NOMO-1 treated with dmso at 0.1 percent for 144 hours (cell line): ENCODE results near the gene MYT1.

Experiments used
- DNase-seq: peaks from one replicate; lab custom pipeline; 2025; ENCODE audit not compliant: unreplicated experiment; lab: John Stamatoyannopoulos, UW

Gene MYT1

DNA sequence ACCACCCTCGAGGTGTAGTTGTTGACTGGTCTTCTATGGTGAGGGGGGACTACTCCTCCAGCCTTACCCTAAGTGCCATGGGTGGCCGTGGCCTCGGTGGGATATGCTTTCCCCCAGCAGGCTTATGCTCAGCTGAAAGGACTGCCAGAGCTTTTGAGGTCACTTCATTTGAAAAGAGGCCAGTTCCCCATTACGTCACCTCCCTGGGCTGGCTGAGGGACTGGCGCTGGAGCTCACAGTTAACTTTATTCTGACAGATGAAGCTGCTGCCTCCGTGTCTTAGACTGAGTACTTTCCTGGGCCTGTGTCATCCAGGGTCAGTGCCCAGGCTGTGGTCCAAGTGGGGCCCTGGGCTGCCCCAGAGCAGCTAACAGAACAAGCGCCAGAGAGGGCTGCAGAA, 48.5 kb downstream of the MYT1 start:
- DNase-seq: no peak

DNA sequence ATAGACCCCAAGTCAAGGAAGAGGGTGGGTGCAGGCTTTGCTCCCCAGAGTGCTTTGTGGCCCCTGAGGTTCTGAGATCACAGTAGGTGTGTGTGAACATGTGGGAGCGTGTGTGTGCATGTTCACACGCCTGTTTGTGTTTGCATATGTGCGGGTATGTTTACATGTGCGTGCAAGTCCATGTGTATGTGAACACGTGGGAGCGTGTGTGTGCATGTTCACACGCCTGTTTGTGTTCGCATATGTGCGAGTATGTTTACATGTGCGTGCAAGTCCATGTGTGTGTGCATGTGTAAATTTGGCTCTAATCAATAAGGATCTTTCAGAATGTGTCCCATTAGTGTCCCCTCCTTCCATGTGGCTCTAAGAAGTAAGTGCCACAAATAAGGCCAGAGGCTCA, 49.9 kb downstream of the MYT1 start:
- DNase-seq: no peak

DNA sequence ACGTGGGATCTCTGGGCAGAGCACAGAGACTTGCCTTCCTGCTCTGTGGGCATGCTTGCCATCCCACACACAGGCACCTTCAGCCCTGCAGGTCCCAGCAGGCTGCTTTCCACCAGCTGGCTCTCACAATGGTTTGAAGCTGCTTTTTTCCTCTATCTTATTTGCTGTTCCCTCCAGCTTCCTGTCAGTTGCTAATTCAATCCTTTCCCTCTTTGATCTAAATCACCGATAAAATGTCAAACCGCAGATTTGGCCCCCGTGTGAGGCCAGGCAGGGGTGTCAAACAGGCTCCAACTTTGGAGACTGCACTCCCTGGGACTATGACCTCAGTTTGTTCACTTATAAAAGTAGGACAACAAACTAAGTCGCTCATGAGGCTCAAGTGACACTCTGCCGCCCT, 50.7 kb downstream of the MYT1 start:
- no peak for DNase-seq

DNA sequence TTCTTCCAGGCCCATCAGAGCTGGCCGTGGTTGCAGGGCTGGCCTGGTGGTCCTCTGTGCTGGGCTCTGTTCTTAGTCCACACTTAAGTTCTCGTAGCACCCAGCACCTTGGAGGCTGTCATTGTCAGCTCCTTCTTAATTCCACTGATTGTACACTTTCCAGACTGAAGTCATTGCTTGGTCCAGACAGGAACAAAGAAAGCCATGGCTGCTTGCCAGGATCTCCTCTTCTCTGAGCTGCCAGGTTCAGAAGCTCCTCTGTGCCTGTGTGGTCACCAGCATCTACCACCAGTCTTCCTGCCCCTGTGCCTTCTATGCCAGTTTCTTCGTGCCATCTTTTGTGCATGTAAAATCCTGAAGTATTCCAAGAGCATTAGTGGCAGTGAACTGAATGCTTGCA, 51.8 kb downstream of the MYT1 start:
- no peak for DNase-seq

DNA sequence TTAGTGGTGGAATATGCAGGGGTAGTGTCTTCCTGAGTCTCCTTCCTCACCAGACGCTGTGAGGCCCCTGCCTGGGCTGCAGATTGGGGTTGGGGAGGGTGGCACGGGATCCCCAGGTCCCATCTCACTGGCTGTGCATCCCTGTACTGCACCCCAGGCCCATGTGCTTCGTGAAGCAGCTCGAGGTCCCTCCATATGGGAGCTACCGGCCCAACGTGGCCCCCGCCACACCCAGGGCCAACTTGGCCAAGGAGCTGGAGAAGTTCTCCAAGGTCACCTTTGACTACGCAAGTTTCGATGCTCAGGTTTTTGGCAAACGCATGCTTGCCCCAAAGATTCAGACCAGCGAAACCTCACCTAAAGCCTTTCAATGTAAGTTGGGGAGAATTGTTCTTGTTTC, 52.7 kb downstream of the MYT1 start:
- no peak for DNase-seq

DNA sequence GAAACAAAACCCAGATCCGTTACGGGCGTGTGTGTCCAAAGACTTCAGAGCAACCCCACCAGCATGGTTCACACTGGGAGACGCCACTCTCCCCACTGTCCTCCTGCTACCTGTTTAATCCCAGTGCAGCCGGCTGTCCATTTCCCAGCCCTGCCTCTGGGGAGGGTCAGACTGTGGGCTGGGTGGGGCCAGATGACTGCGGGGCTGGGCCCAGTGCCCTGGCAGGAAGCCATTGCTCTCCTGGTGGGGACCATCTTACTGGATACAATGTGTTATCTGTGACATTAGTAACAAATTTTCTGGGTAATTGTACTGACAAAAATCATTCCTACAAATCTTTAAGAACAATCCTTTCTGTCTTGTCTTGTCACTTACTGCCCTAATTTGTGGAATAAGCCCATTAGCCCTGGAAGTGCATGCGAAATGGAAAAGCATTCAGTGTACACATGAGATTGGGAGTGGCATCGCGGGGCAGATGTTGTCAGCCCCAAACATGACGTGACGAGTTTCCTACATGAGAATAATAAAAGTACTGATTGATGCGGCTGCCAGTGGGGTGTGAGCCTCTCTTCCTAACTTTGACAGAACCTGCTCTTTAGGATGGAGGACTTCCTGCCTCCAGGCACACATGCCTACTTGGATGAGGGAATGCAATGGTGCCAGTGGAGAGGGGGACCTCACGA, 53.4 kb downstream of the MYT1 start:
- no peak for DNase-seq

DNA sequence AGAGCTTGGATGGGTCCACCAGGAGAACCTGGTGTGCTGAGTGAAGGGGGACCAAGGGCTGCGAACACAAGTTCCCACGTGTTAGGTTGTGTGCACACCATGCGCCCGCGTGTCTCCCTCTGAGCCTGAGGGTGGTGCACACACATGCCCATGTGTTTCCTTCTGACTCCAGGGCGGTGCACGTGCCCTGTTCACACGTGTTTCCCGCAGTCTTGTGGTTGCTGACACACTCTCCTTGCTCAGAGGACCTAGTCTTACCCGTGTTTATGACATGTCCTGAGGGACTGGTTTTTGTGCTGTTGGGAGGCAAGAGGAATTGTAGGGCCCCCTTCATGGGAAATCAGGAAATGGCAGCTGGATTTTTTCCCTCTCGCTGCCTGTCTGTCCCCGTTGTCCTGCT, 55.0 kb downstream of the MYT1 start:
- no peak for DNase-seq

DNA sequence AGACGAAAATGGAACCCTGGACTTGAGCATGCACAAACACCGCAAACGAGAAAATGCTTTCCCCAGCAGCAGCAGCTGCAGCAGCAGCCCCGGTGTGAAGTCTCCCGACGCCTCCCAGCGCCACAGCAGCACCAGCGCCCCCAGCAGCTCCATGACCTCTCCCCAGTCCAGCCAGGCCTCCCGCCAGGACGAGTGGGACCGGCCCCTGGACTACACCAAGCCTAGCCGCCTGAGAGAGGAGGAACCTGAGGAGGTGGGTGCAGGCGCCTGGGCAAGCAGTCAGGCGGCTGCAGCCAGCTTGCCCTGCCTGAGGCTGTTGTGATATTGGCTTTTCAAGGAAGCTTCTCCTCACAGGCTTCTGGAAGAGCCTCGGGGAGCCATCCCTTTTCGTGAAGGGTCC, 55.5 kb downstream of the MYT1 start:
- no peak for DNase-seq

DNA sequence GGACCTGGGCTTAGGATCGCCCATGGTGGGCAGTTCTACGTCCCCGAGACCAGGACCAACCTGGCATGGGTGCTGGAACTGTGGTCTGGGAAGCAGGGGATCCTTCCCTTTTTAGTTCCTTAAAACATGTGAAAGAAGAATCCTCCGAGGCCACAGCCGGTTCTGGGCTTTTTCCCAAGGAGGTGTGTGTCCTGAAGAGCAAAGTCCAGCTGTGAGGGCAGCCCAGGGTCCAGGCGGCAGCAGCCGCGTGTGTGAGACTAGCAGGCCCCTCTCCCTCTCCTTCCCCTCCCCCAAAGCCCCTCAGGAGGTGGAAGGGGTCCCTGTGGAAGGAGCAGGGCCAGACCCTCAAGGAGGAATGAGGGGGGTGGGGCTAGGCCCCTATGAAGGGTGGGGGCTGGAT, 56.2 kb downstream of the MYT1 start:
- no peak for DNase-seq

DNA sequence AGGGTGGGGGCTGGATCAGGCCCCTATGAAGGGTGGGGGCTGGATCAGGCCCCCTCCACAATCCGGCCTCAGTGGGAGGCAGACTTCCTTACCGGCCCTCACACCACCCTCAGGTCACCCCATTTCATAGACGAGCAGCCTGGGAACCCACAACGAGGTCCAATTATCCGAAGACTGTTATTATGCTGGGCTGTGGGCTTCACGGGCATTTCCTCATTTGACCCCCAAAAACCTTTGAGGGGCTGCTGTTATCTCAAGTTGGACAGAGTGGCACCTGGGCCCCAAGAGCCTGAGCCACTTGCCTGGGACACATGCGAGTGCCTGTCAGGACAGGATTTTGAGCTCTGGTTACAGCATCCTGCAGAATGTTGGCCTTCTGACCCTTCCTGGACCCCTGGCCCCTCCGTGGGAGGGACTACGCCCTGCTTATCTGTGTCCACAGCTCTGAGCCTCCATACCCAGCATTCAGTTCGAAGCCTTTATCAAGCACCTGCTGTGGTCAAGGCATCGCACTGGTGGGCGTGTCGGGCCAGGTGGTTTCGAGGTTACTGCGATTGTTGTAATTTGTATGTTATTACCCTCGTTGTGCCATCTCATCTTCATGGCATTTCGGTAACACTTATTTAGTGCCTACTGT, 56.8 kb downstream of the MYT1 start:
- DNase-seq: no peak

DNA sequence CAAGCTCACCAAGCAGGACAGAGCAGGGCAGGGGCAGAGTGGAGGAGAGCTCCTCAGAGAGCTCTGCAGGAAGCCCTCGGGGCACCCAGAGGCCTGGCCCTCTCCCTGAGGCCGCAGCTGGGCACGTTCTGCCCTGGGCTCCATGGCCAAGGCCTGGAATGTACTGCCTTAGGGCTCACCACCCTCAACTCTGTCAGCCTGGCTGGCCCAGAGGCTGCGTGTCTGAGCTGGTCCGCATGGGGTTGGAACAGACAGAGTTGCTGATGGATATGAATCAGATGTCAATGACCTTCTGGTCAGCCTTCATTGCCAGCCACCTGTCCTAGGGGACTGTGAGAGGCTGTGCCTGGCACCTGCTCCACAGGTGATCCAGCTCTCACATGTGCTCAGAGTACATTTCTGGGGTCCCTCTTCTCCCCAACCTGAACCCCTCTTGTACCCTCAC, 58.1 kb downstream of the MYT1 start:
- DNase-seq: no peak

DNA sequence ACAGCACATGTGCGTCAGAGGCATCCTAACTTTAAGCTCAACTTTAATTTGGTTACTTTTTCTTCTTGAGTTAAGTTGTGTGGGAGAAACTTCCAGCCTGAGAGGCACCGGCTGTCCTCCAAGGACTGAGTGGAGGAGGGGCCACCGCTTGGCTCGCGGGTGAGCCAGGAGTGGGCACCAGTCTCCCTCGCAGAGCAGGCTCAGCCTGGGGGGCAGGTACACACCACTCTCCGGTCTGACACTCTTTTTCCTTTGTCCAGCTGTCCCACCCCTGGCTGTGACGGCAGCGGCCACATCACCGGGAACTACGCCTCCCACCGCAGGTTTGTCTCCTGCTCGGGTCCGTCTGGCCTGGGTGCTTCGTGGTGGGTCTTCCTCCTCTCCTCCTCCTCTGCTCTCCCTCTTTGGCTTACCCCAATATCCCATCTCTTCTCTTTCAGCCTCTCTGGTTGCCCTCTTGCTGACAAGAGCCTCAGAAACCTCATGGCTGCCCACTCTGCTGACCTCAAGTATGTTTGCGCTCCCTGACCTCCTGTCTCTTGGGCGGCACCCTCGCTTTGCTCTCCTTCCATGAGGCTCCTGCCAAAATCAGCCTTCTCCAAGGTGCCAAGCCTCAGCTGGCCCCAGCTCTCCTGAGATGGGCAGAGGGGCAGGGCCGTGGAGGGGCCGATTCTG, 58.7 kb downstream of the MYT1 start:
- DNase-seq: no peak

DNA sequence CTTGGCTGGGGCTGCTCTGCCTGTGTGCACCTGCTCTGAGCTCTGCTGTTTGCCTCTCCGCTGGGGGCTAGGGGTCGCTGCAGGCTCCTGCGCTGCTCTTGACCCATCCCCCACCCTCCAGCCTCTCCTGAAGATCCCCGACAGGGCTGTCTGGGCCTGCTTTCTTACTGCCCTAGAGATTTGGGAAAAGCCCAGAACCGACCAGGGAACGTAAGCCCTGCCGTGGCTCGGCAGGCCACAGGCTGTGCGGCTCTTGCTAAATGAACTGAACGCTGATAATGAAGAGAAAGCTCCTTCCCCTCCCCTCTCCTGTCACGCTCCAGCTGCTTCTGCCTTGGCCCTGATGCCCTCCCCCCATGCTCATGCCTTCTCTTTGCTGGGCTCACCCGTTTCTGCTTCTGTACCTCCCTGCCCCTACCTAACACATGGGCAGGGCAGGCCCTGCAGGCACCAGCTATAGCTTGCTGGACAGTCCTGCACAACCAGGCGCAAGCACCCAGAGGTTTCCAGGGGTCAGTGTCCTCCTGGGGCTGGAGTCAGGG, 59.3 kb downstream of the MYT1 start:
- DNase-seq: no peak

DNA sequence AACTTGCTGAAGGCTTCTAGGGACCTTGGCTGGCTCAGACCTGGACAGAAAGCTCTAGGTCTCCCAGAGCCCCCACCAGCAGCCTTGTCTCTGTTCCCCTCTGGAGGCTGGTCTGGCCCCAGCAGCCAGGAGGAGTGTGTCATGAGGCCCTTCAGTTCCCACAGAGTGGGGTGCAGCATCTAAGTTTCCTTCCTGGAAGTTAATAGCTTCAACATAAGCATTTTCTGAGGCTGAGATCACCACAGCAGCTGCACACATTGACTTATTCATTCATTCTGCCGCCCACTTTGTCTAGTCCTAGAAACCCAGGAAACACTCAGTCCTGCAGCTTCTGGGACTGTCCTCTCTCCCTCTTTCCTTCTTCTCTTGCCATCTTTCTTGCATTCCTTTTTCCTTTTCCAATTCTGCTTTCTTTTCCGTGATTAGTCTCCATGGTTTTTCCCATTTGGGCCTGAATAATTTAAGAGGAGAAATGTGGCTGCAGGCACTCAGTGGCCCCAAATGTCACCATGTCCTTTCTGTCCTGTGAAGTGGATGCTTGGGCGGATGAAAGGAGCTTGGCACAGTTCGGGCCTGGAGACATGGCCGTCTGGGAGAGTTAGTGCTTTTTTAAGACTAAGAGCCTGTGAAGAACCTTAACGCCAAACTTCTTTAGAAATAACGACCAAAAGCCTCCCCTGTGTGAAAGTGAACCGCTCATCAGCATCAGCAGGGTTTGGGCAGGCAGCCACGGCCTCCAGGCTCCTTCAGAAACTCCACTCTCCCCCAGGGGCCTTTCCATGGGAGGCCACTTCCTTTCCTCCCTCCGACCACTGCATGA, 60.3 kb downstream of the MYT1 start:
- DNase-seq: no peak

DNA sequence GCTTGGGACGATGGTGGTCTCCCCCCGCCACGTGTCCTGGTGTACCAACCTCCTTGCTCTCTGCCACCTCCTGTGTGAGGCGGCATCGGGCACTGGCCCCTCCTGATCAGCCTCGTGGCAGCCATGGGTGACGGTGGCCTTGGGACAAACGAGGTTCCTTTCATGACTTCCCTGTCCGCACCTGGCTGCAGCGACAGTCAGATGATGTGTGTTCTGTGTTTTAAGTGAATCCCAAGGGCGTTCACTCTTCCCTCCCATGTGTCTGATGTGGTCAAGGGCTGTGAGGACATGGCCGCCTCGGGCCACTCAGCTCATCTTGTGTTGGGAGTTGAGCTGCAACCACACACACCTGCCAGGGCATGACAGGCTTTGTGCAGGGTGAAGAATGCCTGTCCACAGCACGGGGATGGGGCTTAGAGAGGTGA, 60.9 kb downstream of the MYT1 start:
- DNase-seq: no peak

DNA sequence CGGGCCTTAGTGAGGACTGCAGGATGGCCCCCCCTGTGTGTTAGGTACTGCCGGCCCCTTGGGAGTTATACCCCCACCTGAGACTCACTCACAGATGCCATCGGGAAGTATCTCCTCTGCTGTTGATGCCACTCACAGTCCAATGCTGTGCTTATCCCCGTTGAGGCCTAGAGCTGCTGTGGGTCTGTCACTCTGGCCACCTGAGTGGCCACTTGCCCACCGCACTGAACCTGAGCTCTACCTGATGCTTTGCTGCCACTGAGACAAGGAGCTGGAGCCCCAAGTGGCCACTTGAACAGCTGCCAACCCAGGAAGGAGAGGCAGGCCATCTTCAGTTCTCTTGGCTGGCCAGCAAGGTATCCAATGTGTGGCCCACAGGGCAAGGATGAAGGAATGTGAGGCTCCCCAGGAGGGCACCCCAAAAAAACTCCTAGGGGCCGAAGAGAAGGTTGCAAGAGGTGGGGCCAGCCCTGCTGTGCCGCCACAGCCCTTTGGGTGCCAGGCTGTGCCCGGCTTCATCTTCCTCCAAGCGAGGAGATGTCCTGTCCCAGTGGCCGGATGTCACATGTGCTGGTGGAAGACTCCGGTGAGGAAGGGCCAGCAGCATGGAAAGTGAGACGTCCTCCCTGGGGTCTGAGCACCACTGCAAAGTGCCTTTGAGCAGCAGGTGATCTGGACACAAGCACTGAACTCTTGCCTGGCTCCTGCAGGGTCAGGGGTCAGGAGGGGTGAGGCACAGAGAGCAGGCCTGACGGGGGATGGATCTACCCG, 61.8 kb downstream of the MYT1 start:
- no peak for DNase-seq

DNA sequence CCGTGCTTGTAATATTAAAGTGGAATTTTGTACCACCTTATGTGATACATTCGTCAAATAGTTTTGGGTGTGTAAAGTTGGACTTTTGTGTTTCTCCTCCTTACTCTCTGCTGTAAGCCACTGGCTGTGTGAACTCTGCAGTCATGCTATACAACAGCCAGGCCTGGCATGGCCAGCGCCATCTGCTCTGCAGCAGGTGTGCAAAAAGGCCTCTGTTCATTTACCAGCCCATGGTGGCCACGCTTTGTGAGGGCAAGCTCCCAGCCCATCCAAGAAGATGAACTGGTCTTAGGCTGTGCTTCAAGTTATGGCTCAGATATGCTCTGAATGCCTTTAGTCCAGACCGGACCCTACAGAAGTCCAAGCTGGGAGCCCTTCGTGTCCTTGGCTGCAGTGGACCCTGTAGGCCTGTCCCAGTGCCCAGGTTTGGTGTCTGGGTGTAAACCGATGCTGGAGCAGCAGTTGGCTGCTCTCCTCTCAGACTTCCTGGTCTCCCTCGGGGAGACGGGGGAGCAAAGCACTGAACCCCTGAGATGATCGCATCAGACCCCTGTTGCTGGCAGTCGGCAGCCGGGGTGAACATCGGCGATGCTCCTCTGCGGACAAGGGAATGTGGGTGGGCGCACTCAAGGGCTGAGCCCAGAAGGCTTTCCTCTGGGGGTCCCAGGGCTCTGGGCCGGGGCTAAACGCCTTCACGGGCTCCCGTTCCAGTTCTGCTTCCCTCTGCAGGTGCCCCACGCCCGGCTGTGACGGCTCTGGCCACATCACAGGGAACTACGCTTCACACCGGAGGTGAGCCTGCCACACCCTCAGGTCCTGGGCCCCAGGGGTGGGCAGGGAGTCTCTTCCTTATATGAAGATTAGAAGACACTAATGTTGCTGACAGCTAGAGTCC, 62.7 kb downstream of the MYT1 start:
- DNase-seq: no peak

DNA sequence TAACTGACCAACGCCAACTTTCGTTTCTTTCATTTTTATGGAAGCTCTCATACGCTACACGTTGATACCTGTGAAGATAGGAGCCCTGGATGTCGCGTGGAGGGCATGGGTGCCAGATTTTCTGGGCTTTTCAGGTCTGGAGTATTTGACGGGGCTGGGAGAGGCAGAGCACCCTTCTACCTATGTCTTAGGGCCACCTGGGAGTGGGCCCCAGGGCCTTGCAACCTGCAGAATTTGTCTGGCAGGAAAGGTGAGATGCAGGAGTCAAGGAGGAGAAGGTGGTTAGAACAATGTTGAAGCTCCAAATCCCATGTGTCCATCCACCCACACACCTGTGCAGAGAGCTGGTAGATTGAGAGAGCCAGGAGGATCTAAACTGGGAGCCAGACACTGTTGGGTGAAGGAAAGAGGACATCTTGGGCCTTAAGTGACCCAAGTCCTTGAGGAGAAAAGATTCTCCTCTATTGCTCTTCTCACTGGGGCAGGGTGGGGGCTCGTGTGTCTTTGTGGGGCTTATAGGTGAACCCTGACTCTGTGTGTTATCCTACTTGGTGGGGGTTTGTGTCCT, 63.9 kb downstream of the MYT1 start:
- no peak for DNase-seq
